Endothelial cell of umbilical vein (primary cell): ENCODE measurements around the gene ANKRD23. TPM values are rescaled to one million over a fixed set of nuclear protein-coding genes. Genes with fewer than 3 reads are reported as not detected.

ENCODE experiments used
- BruUV-seq: library from RNA; stranded (reverse); fragments of 400-500 nt; replicated peaks from 2 replicates; lab custom pipeline; 2021; lab: Mats Ljungman, UMichigan
- CTCF ChIA-PET: fragments of 300-600, 350-600 bp; sonication (Branson Sonifier 250); formaldehyde crosslinking; loops from one replicate; lab custom pipeline; 2021; ENCODE audit warnings: antibody characterized with exemption, inconsistent platforms; lab: Charles Lee
- POLR2A ChIA-PET: fragments of 300-600, 350-600 bp; sonication (Branson Sonifier 250); formaldehyde crosslinking; loops from one replicate; lab custom pipeline; 2021; ENCODE audit warnings: antibody characterized with exemption, inconsistent platforms; lab: Charles Lee
- DNase-seq: peaks from one replicate; pipeline ENCODE4 v3.0.0-alpha.2; 2011; ENCODE audit warnings: low read depth, low spot score
- FAIRE-seq: peaks from 2 replicates; lab custom pipeline; 2011; peaks lifted over from hg19 to GRCh38; lab: Jason Lieb, UNC
- H2AFZ ChIP-seq: 2 replicates; pipeline ENCODE4 v1.6.0; 2012; ENCODE audit warnings: low read depth, low read length, control low read depth, inconsistent platforms
- H3K27ac ChIP-seq: 2 replicates; pipeline ENCODE4 v1.5.1; 2011; ENCODE audit warnings: low read depth, mild to moderate bottlenecking, control low read depth, low read length, moderate library complexity; ENCODE audit not compliant: insufficient read depth
- H3K27me3 ChIP-seq, 2 experiments: 2 replicates each; pipeline versions ENCODE4 v1.6.0 to v1.6.1; 2011; ENCODE audit warnings: low read length in 2 of 2, mixed read lengths in 1 of 2; ENCODE audit not compliant: control insufficient read depth in 2 of 2, insufficient read depth in 2 of 2
- H3K36me3 ChIP-seq, 2 experiments: 2 replicates in 1 of 2; 3 replicates in 1 of 2; pipeline ENCODE4 v1.5.1; 2011; ENCODE audit warnings: low read length in 2 of 2, mild to moderate bottlenecking in 1 of 2, moderate library complexity in 1 of 2; ENCODE audit not compliant: control insufficient read depth in 2 of 2, insufficient read depth in 2 of 2; ENCODE audit errors: extremely low read depth in 1 of 2
- H3K4me1 ChIP-seq: 3 replicates; pipeline ENCODE4 v1.5.1; 2011; ENCODE audit warnings: mild to moderate bottlenecking, low read length; ENCODE audit not compliant: control insufficient read depth, insufficient read depth; ENCODE audit errors: extremely low read depth
- H3K4me2 ChIP-seq: 2 replicates; pipeline ENCODE4 v1.6.1; 2011; ENCODE audit warnings: low read length, control low read depth, mixed read lengths; ENCODE audit not compliant: insufficient read depth
- H3K4me3 ChIP-seq, 3 experiments: fragments of 200-600 bp in 1 of 3; sonication (generic), shearing (Covaris generic) in 1 of 3; replicated peaks in 1 of 3; 2 replicates each; pipeline ENCODE4 v1.5.1; 2011 to 2016; ENCODE audit warnings: control low read depth in 3 of 3, low read length in 3 of 3, mild to moderate bottlenecking in 2 of 3, inconsistent platforms in 1 of 3, low read depth in 1 of 3, moderate library complexity in 1 of 3; ENCODE audit not compliant: insufficient read depth in 1 of 3
- H3K79me2 ChIP-seq: 2 replicates; pipeline ENCODE4 v1.6.0; 2012; ENCODE audit warnings: low read length, inconsistent platforms; ENCODE audit not compliant: control insufficient read depth, insufficient read depth
- H3K9ac ChIP-seq: replicated peaks from 2 replicates; pipeline ENCODE3; 2011; ENCODE audit warnings: low read length, control low read depth; ENCODE audit not compliant: insufficient read depth; ENCODE audit errors: extremely low read depth
- H3K9me1 ChIP-seq: replicated peaks from 3 replicates; pipeline ENCODE4 v1.6.0; 2011; ENCODE audit warnings: mild to moderate bottlenecking, low read length; ENCODE audit not compliant: control insufficient read depth, insufficient read depth; ENCODE audit errors: extremely low read depth
- H3K9me3 ChIP-seq: replicated peaks from 2 replicates; pipeline ENCODE4 v1.5.1; 2012; ENCODE audit warnings: low read length, inconsistent platforms; ENCODE audit not compliant: control insufficient read depth, insufficient read depth
- H4K20me1 ChIP-seq: replicated peaks from 2 replicates; pipeline ENCODE3; 2011; ENCODE audit warnings: mild to moderate bottlenecking, low read length; ENCODE audit not compliant: control insufficient read depth, insufficient read depth; ENCODE audit errors: extremely low read depth
- CTCF ChIP-seq, 2 donors: IDR thresholded peaks; 1 replicate in 1 of 2; 2 replicates in 1 of 2; pipeline ENCODE4 v1.5.1; 2011; ENCODE audit warnings: low read length in 2 of 2, mild to moderate bottlenecking in 2 of 2, moderate library complexity in 2 of 2, control low read depth in 1 of 2, inconsistent platforms in 1 of 2, low read depth in 1 of 2; ENCODE audit not compliant: insufficient read depth in 1 of 2; ENCODE audit errors: extremely low read depth in 1 of 2
- EZH2 ChIP-seq: IDR thresholded peaks from 2 replicates; pipeline ENCODE4 v1.6.1; 2012; ENCODE audit warnings: borderline replicate concordance, low read depth, mild to moderate bottlenecking, moderate library complexity, low read length, inconsistent platforms; ENCODE audit not compliant: severe bottlenecking
- FOS ChIP-seq: IDR thresholded peaks from 2 replicates; pipeline ENCODE4 v1.6.1; 2011; ENCODE audit warnings: mild to moderate bottlenecking, low read length, moderate library complexity, borderline replicate concordance; ENCODE audit not compliant: insufficient read depth
- GATA2 ChIP-seq: IDR thresholded peaks from 2 replicates; pipeline ENCODE4 v1.7.0; 2011; ENCODE audit warnings: low read depth, mild to moderate bottlenecking, moderate library complexity, mixed read lengths, low read length; ENCODE audit not compliant: insufficient read length, insufficient read depth
- JUN ChIP-seq: IDR thresholded peaks from 2 replicates; pipeline ENCODE4 v1.6.1; 2011; ENCODE audit warnings: borderline replicate concordance, low read depth; ENCODE audit not compliant: insufficient read length, insufficient read depth
- MYC ChIP-seq: IDR thresholded peaks from one replicate; pipeline ENCODE4 v1.6.1; 2011; ENCODE audit warnings: mild to moderate bottlenecking, low read depth, low read length
- POLR2A ChIP-seq: IDR thresholded peaks from 2 replicates; pipeline ENCODE4 v1.6.1; 2012; ENCODE audit warnings: low read depth, mild to moderate bottlenecking, control low read depth, low read length
- POLR2AphosphoS5 ChIP-seq: IDR thresholded peaks from 2 replicates; pipeline ENCODE4 v1.6.1; 2012; ENCODE audit warnings: low read depth, mild to moderate bottlenecking, control low read depth, low read length, moderate library complexity; ENCODE audit not compliant: insufficient read depth
- dilution Hi-C: fragments of 300-500 bp; cut with MboI; formaldehyde crosslinking; loops from one replicate; pipeline ENCODE4 v1.15.0; 2019; ENCODE audit warnings: low sequenced_read_pairs; ENCODE audit not compliant: extremely low pct_ligation_motif_present
- intact Hi-C: fragments of 100-400 bp; cut with micrococcal nuclease; formaldehyde crosslinking; loops from one replicate; pipeline ENCODE4 v1.10.0; 2022
- polyA plus RNA-seq, 4 experiments: library from polyadenylated mRNA; depleted of rRNA in 3 of 4; stranded (reverse) in 3 of 4; unstranded in 1 of 4; fragments of >200 nt; gene quantifications; 2 replicates each; pipeline versions ENCODE4 v1.2.1 to v1.2.3, GENCODE V29; 2011 to 2012; ENCODE audit warnings: missing spikeins in 1 of 4
- total RNA-seq: library from RNA; stranded (reverse); gene quantifications from 2 replicates; pipeline ENCODE4 v1.2.3, GENCODE V29; 2021
- TF ChIP-seq, protein P1 (sequence below): IDR thresholded peaks from 2 replicates; pipeline ENCODE4 v1.6.1; 2011; ENCODE audit not compliant: insufficient read depth, insufficient read length

ANKRD23 gene
- total and polyA plus RNA-seq, 2 donors (not counting 3 experiments of a cell fraction or from before 2014, with no cell fraction given): 1.7 to 3.6 TPM

DNA sequence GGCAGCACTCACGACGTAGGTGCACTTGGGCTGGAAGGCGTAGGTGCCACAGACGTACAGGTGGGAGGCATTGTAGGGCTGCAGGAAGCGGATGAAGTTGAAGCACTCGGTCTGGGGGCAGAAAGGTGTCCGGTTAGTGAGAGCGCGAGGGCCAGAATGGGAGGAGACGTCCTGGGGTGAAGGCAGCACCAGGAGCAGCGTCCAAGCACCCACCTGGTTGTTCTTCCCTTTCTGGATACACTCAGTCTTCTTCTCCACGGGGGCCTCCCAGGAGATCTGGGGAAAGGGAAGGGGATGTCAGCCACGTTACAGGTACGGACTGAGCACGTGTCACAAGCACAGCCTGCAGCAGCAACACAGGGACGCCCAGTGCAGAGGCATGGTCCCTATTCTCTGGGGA, 21.8 kb upstream of the ANKRD23 start:
- H3K27ac ChIP-seq: no peak overlapping the region
- TF ChIP-seq EZH2: no peak
- no peak for TF ChIP-seq JUN
- no peak for TF ChIP-seq POLR2AphosphoS5
- TF ChIP-seq, protein P1, sequence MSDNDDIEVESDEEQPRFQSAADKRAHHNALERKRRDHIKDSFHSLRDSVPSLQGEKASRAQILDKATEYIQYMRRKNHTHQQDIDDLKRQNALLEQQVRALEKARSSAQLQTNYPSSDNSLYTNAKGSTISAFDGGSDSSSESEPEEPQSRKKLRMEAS: no peak
- TF ChIP-seq GATA2: no peak
- TF ChIP-seq FOS: no peak
- no peak for TF ChIP-seq POLR2A
- no peak for TF ChIP-seq CTCF (IDR thresholded peaks at IDR 0.05; ENCODE audit: extremely low read depth in 1 of 2, insufficient read depth in 1 of 2, low read depth in 1 of 2, low read length in 2 of 2)
- TF ChIP-seq MYC: no peak
- H3K4me3 ChIP-seq: no peak overlapping the region
- no peaks in the 10 kb centered on the region for H3K9me3 ChIP-seq
- H3K4me2 ChIP-seq: no peak overlapping the region
- intact Hi-C loops: no loop called here
- H4K20me1 ChIP-seq: no peaks in the 10 kb centered on the region
- no peaks in the 10 kb centered on the region for H3K9me1 ChIP-seq
- peaks cover 3 to 9% of the 10 kb centered on the region in 2 experiments for H3K27me3 ChIP-seq
- ChIA-PET CTCF (interaction anchor here (1.2 to 6.5 kb wide), 2 partner anchors 7 to 9 kb away, joined by 3 to 81 read pairs; partner anchors contain the start of gene ANKRD39), POLR2A (no interaction called here)
- FAIRE-seq (no peak), DNase-seq (no peak)
- dilution Hi-C loops: no loop called here
- H2AFZ ChIP-seq: no peak overlapping the region
- peaks cover 4 to 38% of the 10 kb centered on the region in 2 experiments for H3K36me3 ChIP-seq
- BruUV-seq: no TSS peak
- peaks cover 30% of the 10 kb centered on the region for H3K4me1 ChIP-seq
- no peak overlapping the region for H3K9ac ChIP-seq
- no peaks in the 10 kb centered on the region for H3K79me2 ChIP-seq
